Mucosa of descending colon (tissue), 3 donors: ENCODE measurements around the gene NCAPG2. TPM values are rescaled to one million over a fixed set of nuclear protein-coding genes. Genes with fewer than 3 reads are reported as not detected.

Experiments used
- ATAC-seq: fragments of 200-7000 bp; cut with Tn5 transposase; one replicate; pipeline ENCODE4 v1.9.1; 2020; ENCODE audit warnings: mild to moderate bottlenecking, moderate library complexity
- DNase-seq, 3 donors: peaks; one replicate each; pipeline ENCODE4 v3.0.0-alpha.2; 2020
- H3K36me3 ChIP-seq: fragments of 200-600 bp; one replicate; pipeline ENCODE4 v1.8.0; 2021; ENCODE audit warnings: low read depth, mild to moderate bottlenecking
- H3K4me1 ChIP-seq: fragments of 200-600 bp; one replicate; pipeline ENCODE4 v1.8.0; 2021; ENCODE audit warnings: low read depth, mild to moderate bottlenecking
- H3K4me3 ChIP-seq: fragments of 200-600 bp; one replicate; pipeline ENCODE4 v1.8.0; 2021; ENCODE audit warnings: mild to moderate bottlenecking
- H3K9me3 ChIP-seq: fragments of 200-600 bp; one replicate; pipeline ENCODE4 v1.8.0; 2021; ENCODE audit warnings: mild to moderate bottlenecking
- CTCF ChIP-seq: fragments of 200-600 bp; IDR thresholded peaks from one replicate; pipeline ENCODE4 v1.8.0; 2022; ENCODE audit warnings: antibody characterized with exemption, mild to moderate bottlenecking
- intact Hi-C, 2 donors: fragments of 100-400 bp; cut with DNase I in 1 of 2; cut with micrococcal nuclease in 1 of 2; formaldehyde crosslinking; loops; one replicate each; pipeline versions ENCODE4 v1.11.0 to v1.11.1; 2022; cut with DNase I, micrococcal nuclease
- total RNA-seq, 3 donors: library from RNA; stranded (reverse); fragmentation: NEBNext Ultra II Directional in 2 of 3; extraction: Animal tissue kit (Norgen Biotek cat#: 25700) in 2 of 3; gene quantifications; one replicate each; pipeline versions ENCODE4 v1.2.1 to v1.2.4, GENCODE V29; 2021 to 2023
- donor health status: DM: no; HTN: no; CAD: no; lungs with moderate emphysema.
- donor health status: DM: no; HTN: no; CAD: no.
- donor health status: DM: no; HTN: yes; CAD: no.

Gene NCAPG2
- total RNA-seq, 3 donors from 2014 or later, result 8.1 to 25.0 (median 8.9) TPM

GRCh38 chr7:158590181-158590530 lies 114.4 kb downstream of the NCAPG2 start:
- no peak overlapping the region for H3K4me3 ChIP-seq
- no peaks in the 10 kb centered on the region for H3K36me3 ChIP-seq
- ATAC-seq (no peak), DNase-seq (peak in 1 of 3 donors; percentile 5)
- TF ChIP-seq CTCF, result no peak
- H3K4me1 ChIP-seq, result peaks cover 18% of the 10 kb centered on the region
- intact Hi-C loops, result no loop called here
- H3K9me3 ChIP-seq, result no peaks in the 10 kb centered on the region

GRCh38 chr7:158589653-158590052 lies 115.0 kb downstream of the NCAPG2 start:
- ATAC-seq (no peak), DNase-seq (no peak)
- H3K36me3 ChIP-seq, result no peaks in the 10 kb centered on the region
- H3K4me3 ChIP-seq, result no peak overlapping the region
- no peak for TF ChIP-seq CTCF
- peaks cover 18% of the 10 kb centered on the region for H3K4me1 ChIP-seq
- no peaks in the 10 kb centered on the region for H3K9me3 ChIP-seq
- intact Hi-C loops, result no loop called here

- intact Hi-C loops, result no loop called here
- no peak overlapping the region for H3K4me3 ChIP-seq
- no peak for TF ChIP-seq CTCF
- ATAC-seq, result no peak
- no peak for DNase-seq
- peaks cover 18% of the 10 kb centered on the region for H3K4me1 ChIP-seq
- no peaks in the 10 kb centered on the region for H3K9me3 ChIP-seq
- H3K36me3 ChIP-seq, result no peaks in the 10 kb centered on the region
Observed at GRCh38 chr7:158588878-158589442, 115.6 kb downstream of the NCAPG2 start.

GRCh38 chr7:158588085-158588877 lies 116.3 kb downstream of the NCAPG2 start:
- no peak for ATAC-seq
- H3K4me3 ChIP-seq, result no peak overlapping the region
- no peak for TF ChIP-seq CTCF
- H3K4me1 ChIP-seq, result peaks cover 18% of the 10 kb centered on the region
- H3K36me3 ChIP-seq, result no peaks in the 10 kb centered on the region
- intact Hi-C loops, result no loop called here
- H3K9me3 ChIP-seq, result no peaks in the 10 kb centered on the region
- peak in 2 of 3 donors; percentile 16 to 57 for DNase-seq

GRCh38 chr7:158587162-158588084 lies 117.2 kb downstream of the NCAPG2 start, which contains the start of gene PTPRN2:
Gene PTPRN2 (minus strand): TSS chr7:158587823.
- H3K4me3 ChIP-seq, result no peak within 1 kb of the TSS
- DNase-seq (peak; percentile 67 to 87 (median 75)), ATAC-seq (peak; percentile 89)
- no peaks in the 10 kb centered on the region for H3K9me3 ChIP-seq
- no peaks in the 10 kb centered on the region for H3K36me3 ChIP-seq
- intact Hi-C loops, result no loop called here
- TF ChIP-seq CTCF, result no peak
- H3K4me1 ChIP-seq, result peaks cover 19% of the 10 kb centered on the region
